GM19351 (cell line): ENCODE results near the gene SDHAF3.

Experiments used
- ATAC-seq: cut with Tn5 transposase; IDR thresholded peaks from one replicate; pipeline ENCODE4 v1.9.1; 2021; ENCODE audit warnings: mild to moderate bottlenecking, moderate library complexity; ENCODE audit not compliant: unreplicated experiment

Gene SDHAF3

GRCh38 chr7:97203957-97204356 is 86.5 kb downstream of the SDHAF3 start:
- ATAC-seq: no peak

- ATAC-seq: no peak
These were observed 87.3 kb downstream of the SDHAF3 start for GRCh38 chr7:97204821-97205220.

- ATAC-seq: no peak
These were observed 98.1 kb downstream of the SDHAF3 start for GRCh38 chr7:97215556-97215955.

GRCh38 chr7:97218767-97219166 is 101.3 kb downstream of the SDHAF3 start:
- ATAC-seq: no peak

GRCh38 chr7:97219237-97219636 is 101.7 kb downstream of the SDHAF3 start:
- no peak for ATAC-seq

GRCh38 chr7:97224316-97224715 is 106.8 kb downstream of the SDHAF3 start:
- no peak for ATAC-seq

- ATAC-seq: peak; percentile 91
These were observed 109.0 kb downstream of the SDHAF3 start for GRCh38 chr7:97226541-97226940.
